Endodermal cell (in vitro differentiated cells): ENCODE results near the gene PMEPA1. TPM values are rescaled to one million over a fixed set of nuclear protein-coding genes. Genes with fewer than 3 reads are reported as not detected.

Experiments
- DNase-seq: peaks from one replicate; pipeline ENCODE4 v3.0.0-alpha.2; 2017
- H3K27ac ChIP-seq: 2 replicates; pipeline ENCODE4 v1.5.1; 2013; ENCODE audit warnings: mild to moderate bottlenecking, low read depth, low read length, moderate library complexity
- H3K27me3 ChIP-seq: 2 replicates; pipeline ENCODE4 v1.6.1; 2013; ENCODE audit warnings: mild to moderate bottlenecking, low read length, moderate library complexity; ENCODE audit not compliant: insufficient read depth, control insufficient read depth, poor library complexity, severe bottlenecking
- H3K36me3 ChIP-seq: 2 replicates; pipeline ENCODE4 v1.7.0; 2013; ENCODE audit warnings: mild to moderate bottlenecking, low read length, moderate library complexity; ENCODE audit not compliant: control insufficient read depth, insufficient read depth
- H3K4me1 ChIP-seq: one replicate; pipeline ENCODE4 v1.7.0; 2013; ENCODE audit warnings: low read length; ENCODE audit not compliant: control insufficient read depth, insufficient read depth
- H3K4me3 ChIP-seq: 2 replicates; pipeline ENCODE4 v1.5.1; 2013; ENCODE audit warnings: mild to moderate bottlenecking, low read length, moderate library complexity
- H3K9ac ChIP-seq: 2 replicates; pipeline ENCODE4 v1.6.1; 2013; ENCODE audit warnings: mild to moderate bottlenecking, low read length, moderate library complexity; ENCODE audit not compliant: poor library complexity, severe bottlenecking; ENCODE audit errors: extremely low read depth
- H3K9me3 ChIP-seq: 2 replicates; pipeline ENCODE4 v1.6.1; 2013; ENCODE audit warnings: mild to moderate bottlenecking, low read length, moderate library complexity; ENCODE audit not compliant: control insufficient read depth
- H3K27ac Mint-ChIP-seq: 2 replicates; pipeline ENCODE4 v1.8.0; 2020; ENCODE audit warnings: mixed read lengths
- H3K27me3 Mint-ChIP-seq: 2 replicates; pipeline ENCODE4 v1.8.0; 2021; ENCODE audit warnings: mild to moderate bottlenecking, mixed read lengths; ENCODE audit not compliant: insufficient read depth
- H3K36me3 Mint-ChIP-seq: 2 replicates; pipeline ENCODE4 v1.8.0; 2020; ENCODE audit warnings: low read depth, mixed read lengths
- H3K4me1 Mint-ChIP-seq: 2 replicates; pipeline ENCODE4 v1.8.0; 2020; ENCODE audit warnings: mixed read lengths
- H3K4me3 Mint-ChIP-seq: 2 replicates; pipeline ENCODE4 v1.8.0; 2020; ENCODE audit warnings: mild to moderate bottlenecking, moderate library complexity, mixed read lengths
- H3K9me3 Mint-ChIP-seq: 2 replicates; pipeline ENCODE4 v1.8.0; 2020; ENCODE audit warnings: mild to moderate bottlenecking, mixed read lengths
- WGBS, 2 experiments: methylation state at CpG; one replicate each; pipeline versions ENCODE4 v1.1.5 to v1.1.7; 2013; ENCODE audit warnings: missing lambda C conversion rate in 2 of 2, mixed read lengths in 1 of 2; ENCODE audit not compliant: insufficient coverage in 1 of 2, insufficient read length in 1 of 2; 5-methylcytosine and 5-hydroxymethylcytosine counted together
- total RNA-seq, 2 donors: library from RNA; stranded (reverse); fragmentation: NEBNext Ultra II Directional in 1 of 2; extraction: Animal tissue kit (Norgen Biotek cat#: 25700) in 1 of 2; gene quantifications; 2 replicates in 1 of 2; 3 replicates in 1 of 2; pipeline ENCODE4 v1.2.1, GENCODE V29; 2021
- TF ChIP-seq, protein P1 (sequence below): fragments of 200-600 bp; sonication (generic); conservative IDR thresholded peaks from 2 replicates; pipeline ENCODE4 v1.5.0; 2021; ENCODE audit warnings: antibody characterized with exemption, mild to moderate bottlenecking

PMEPA1 gene
- total RNA-seq, 2 donors from 2014 or later = 18.8 to 37.4 TPM

DNA sequence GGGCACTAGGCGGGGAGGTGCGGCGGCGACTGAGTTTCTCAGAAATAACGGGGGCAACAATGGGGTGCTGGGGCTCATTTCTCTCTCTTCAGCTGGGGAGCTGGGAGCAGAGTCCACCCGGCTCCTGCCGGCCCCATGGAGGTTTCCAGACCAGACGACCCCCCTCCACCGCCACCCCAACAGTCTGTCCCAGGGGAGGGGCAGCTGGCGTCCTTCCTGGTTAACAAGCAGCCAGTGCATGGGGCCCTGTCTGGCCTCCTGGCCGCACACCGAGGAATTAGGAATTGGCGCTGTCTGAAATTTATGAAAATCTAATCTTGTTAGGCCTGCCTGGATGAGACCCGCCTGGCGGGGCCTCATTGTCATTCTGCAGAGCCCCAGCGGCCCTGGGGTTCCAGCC, 42.4 kb downstream of the PMEPA1 start:
- WGBS, 2 experiments = 88 to 93% methylated on average over 9 to 16 of the region's 16 CpGs
- peaks cover 13% of the 10 kb centered on the region for H3K4me1 ChIP-seq
- H3K27ac ChIP-seq = peak overlapping the region; percentile 96
- Mint-ChIP-seq H3K9me3 (no peaks in the 10 kb centered on the region), H3K36me3 (peaks cover 18% of the 10 kb centered on the region), H3K27me3 (no peaks in the 10 kb centered on the region), H3K4me3 (no peak overlapping the region), H3K4me1 (peaks cover 27% of the 10 kb centered on the region), H3K27ac (peak overlapping the region; percentile 68)
- no peak overlapping the region for H3K9ac ChIP-seq
- H3K9me3 ChIP-seq = no peaks in the 10 kb centered on the region
- no peak overlapping the region for H3K4me3 ChIP-seq
- TF ChIP-seq, protein P1, sequence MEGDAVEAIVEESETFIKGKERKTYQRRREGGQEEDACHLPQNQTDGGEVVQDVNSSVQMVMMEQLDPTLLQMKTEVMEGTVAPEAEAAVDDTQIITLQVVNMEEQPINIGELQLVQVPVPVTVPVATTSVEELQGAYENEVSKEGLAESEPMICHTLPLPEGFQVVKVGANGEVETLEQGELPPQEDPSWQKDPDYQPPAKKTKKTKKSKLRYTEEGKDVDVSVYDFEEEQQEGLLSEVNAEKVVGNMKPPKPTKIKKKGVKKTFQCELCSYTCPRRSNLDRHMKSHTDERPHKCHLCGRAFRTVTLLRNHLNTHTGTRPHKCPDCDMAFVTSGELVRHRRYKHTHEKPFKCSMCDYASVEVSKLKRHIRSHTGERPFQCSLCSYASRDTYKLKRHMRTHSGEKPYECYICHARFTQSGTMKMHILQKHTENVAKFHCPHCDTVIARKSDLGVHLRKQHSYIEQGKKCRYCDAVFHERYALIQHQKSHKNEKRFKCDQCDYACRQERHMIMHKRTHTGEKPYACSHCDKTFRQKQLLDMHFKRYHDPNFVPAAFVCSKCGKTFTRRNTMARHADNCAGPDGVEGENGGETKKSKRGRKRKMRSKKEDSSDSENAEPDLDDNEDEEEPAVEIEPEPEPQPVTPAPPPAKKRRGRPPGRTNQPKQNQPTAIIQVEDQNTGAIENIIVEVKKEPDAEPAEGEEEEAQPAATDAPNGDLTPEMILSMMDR = no peak
- H3K36me3 ChIP-seq = peaks cover 34% of the 10 kb centered on the region
- no peak for DNase-seq
- no peaks in the 10 kb centered on the region for H3K27me3 ChIP-seq

DNA sequence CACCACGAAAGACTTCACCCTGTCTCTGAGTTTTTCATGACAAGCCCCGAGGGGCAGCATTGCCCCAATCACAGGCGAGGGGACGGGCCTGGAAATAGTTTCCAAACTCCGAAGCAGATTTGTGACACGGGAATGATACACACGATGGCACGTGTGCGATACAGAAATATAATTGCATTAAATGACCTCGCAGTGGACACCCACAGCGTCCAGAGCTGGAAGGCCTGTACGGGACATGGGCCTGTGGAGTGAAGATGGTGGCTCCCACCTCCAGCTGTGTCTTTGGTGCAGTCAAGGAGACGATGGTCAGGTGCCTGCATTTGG, 43.0 kb downstream of the PMEPA1 start:
- Mint-ChIP-seq H3K27me3 (no peaks in the 10 kb centered on the region), H3K4me1 (peaks cover 25% of the 10 kb centered on the region), H3K27ac (peak overlapping the region; percentile 68), H3K36me3 (peaks cover 18% of the 10 kb centered on the region), H3K9me3 (no peaks in the 10 kb centered on the region), H3K4me3 (no peak overlapping the region)
- H3K36me3 ChIP-seq = peaks cover 34% of the 10 kb centered on the region
- TF ChIP-seq, protein P1 = no peak
- H3K4me1 ChIP-seq = peaks cover 13% of the 10 kb centered on the region
- no peak for DNase-seq
- no peaks in the 10 kb centered on the region for H3K9me3 ChIP-seq
- 91 to 94% methylated on average over 13 of the region's 13 CpGs for WGBS, 2 experiments
- no peaks in the 10 kb centered on the region for H3K27me3 ChIP-seq
- H3K27ac ChIP-seq = peak overlapping the region; percentile 96
- no peak overlapping the region for H3K9ac ChIP-seq
- no peak overlapping the region for H3K4me3 ChIP-seq

DNA sequence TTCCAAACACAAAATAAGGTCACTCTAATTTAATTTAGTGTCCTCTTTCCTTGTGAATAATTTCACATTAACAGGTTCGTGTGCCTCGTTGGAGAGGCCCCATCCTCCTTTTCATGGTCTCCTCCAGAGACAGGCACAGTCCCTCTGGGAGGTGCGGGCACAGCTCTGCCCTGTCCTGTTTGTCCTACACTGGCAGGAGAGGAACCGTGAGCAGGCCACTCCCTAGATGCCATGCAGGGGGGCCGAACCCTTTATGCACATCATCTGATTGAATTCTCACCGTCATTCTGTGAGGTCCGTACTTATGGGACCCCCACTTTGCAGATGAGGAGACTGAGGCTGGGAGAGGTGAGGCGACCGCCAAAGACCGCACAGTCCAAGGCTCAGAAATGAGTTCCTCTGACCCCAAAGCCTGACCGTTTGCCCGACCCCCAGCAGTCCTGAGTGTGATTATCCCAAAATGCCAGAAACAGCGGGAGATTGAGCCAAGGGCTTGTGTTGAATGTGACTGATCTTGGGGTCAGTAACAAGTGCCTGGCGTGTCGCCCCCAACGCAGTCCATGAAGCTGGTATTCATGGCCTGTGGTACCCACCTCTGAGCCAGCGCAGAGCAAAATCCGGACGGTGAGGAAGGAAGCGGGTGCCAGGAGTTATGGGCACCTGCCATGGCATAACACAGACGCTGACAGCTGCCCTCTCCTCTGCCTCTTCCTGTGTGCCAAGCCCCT, 43.5 kb downstream of the PMEPA1 start:
- DNase-seq = no peak
- Histone ChIP-seq H3K4me1 (peaks cover 13% of the 10 kb centered on the region), H3K27me3 (no peaks in the 10 kb centered on the region), H3K4me3 (no peak overlapping the region), H3K27ac (peak overlapping the region; percentile 96), H3K9ac (no peak overlapping the region), H3K9me3 (no peaks in the 10 kb centered on the region), H3K36me3 (peaks cover 34% of the 10 kb centered on the region)
- Mint-ChIP-seq H3K36me3 (peaks cover 18% of the 10 kb centered on the region), H3K9me3 (no peaks in the 10 kb centered on the region), H3K27ac (peak overlapping the region; percentile 68), H3K4me1 (peaks cover 25% of the 10 kb centered on the region), H3K27me3 (no peaks in the 10 kb centered on the region), H3K4me3 (no peak overlapping the region)
- TF ChIP-seq, protein P1 = no peak
- 91 to 93% methylated on average over 11 to 21 of the region's 21 CpGs for WGBS, 2 experiments
